ENCODE measurements around the gene SOAT2.

DNA sequence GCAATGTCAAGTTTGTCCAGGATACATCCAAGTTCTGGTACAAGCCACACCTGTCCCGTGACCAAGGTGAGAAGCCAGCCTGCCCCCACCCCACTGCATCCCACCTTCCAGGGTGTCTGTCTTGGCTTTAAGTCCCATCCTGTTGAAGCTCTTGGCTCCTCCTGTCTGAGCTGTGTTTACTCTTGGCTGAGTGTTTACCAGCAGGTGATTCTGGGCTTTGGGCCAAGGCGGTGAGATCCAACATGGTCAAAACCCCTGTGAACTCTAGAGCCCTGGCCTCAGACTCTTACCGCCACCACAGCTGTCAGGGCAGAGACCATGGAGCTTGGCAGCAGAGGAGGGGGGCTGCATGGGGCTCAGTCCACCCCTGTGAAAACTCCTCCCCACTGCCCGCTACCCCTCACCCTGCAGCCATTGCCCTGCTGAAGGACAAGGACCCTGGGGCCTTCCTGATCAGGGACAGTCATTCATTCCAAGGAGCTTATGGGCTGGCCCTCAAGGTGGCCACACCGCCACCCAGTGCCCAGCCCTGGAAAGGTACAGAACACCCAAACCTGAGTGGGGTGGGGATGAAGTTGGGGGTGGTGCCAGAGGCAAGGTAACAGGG is 41.8 kb upstream of the SOAT2 start:
- TF ChIP-seq, protein P1, sequence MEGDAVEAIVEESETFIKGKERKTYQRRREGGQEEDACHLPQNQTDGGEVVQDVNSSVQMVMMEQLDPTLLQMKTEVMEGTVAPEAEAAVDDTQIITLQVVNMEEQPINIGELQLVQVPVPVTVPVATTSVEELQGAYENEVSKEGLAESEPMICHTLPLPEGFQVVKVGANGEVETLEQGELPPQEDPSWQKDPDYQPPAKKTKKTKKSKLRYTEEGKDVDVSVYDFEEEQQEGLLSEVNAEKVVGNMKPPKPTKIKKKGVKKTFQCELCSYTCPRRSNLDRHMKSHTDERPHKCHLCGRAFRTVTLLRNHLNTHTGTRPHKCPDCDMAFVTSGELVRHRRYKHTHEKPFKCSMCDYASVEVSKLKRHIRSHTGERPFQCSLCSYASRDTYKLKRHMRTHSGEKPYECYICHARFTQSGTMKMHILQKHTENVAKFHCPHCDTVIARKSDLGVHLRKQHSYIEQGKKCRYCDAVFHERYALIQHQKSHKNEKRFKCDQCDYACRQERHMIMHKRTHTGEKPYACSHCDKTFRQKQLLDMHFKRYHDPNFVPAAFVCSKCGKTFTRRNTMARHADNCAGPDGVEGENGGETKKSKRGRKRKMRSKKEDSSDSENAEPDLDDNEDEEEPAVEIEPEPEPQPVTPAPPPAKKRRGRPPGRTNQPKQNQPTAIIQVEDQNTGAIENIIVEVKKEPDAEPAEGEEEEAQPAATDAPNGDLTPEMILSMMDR (IDR thresholded peaks at IDR 0.05; ENCODE audit: low read depth, low read length, missing input control), result no peak
- TF ChIP-seq TAF1 (conservative IDR thresholded peaks at IDR 0.05) (no peak), RAD21 (IDR thresholded peaks at IDR 0.05) (peak; percentile 32 to 52), GABPA (IDR thresholded peaks at IDR 0.05 in 1 of 2, conservative IDR thresholded peaks at IDR 0.05 in 1 of 2) (peak in 1 of 2 donors; percentile 44), ATF3 (IDR thresholded peaks at IDR 0.05) (no peak), FOXA2 (IDR thresholded peaks at IDR 0.05) (peak; percentile 97)
- TF ChIP-seq, protein P2, sequence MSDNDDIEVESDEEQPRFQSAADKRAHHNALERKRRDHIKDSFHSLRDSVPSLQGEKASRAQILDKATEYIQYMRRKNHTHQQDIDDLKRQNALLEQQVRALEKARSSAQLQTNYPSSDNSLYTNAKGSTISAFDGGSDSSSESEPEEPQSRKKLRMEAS (IDR thresholded peaks at IDR 0.05), result no peak
